Activated CD8-positive, alpha-beta memory T cell treated with anti-CD3 and anti-CD28 coated beads, Interleukin-2, amount 50 U/mL, for 1 hour (primary cell): ENCODE measurements around the gene NEBL.

Experiments
- DNase-seq: peaks from one replicate; pipeline ENCODE4 v3.0.0-alpha.2; 2020; ENCODE audit errors: extremely low read depth

NEBL gene

DNA sequence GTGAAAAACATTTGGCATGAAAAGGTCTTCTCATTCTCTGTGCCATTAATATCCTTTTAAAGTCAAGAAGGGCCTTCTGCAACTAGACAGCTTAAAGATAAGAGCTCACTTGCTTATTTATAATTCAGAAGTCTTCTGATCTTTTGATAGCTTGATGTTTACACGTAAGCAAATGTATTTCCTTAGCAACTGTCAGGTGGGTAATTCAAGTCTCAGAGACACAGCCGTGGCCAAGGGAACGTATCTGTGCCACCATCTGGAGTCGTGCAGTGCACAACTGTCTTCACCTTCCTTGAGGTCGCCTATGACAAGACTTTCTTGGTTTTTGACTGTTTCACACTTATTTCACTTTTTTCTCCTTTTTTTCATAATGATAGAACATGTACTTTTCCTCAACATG is 4.0 kb upstream of the NEBL start:
- DNase-seq, result no peak

DNA sequence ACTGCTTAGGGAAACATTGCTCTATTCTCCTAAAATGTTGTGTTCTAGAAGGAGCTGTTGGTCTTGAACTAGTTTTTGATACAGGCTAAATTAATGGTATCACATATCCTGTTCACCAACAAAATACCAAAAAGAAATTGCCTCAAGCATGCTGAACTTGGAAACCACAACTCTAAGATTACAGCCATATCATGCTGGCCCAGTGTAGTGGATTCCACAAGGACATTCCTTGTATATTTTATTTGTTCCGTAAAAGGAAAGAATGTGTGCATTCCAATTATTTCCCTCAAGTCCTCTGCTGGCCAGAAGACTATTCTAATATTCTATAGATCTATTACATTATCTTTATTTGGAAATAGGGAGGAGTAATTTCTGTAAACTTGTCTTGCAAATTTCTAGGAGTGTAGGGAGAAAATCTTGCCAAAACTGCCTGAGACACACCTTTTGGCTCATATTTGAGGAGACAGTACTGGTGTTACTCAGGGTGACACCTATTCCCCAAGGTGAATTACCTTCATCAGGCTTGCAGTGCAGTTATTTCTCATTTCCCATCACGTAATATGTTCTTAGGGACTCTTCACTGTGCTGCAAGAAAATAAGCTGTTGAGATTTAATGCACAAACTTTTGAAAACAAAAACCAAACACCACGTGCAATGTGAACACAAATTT is 1.9 kb upstream of the NEBL start:
- DNase-seq, result no peak

DNA sequence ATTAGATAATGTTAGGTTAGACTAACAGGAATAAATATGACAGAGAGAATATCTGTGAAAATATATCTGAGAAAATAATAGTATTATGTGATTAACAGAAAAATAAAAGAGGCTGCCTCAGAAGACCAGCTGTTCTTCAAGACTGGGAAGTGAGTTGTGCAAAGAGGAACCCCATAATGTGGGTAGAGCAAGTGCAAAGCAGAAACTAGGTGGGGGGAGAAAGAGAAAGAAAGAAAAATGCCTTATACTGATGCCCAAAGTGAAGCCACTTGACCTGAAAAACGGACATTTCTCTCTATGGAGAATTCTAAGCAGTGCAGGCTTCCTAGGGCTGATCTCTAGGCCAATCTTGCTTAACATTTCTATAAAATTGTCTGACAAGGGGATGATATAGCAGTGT is 3.8 kb downstream of the NEBL start:
- DNase-seq, result no peak

DNA sequence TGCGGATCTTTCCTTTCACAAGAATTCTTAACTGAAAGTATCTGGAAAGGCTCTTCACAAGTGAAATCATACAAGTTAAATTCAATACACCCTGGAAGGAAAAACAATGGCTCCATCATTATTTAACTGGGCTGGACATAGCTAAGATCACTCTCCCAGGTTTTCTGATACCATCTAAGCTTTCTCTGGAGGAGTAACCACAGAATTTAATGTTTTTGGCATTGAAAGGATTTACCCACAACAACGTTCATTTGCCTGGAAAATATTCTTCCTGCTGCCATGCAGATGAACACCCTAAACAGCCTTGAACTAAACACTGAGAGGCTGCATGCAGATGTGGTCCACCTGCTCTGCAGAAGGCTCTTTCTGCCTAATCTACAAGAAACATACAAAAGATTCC is 4.3 kb downstream of the NEBL start:
- DNase-seq, result no peak

DNA sequence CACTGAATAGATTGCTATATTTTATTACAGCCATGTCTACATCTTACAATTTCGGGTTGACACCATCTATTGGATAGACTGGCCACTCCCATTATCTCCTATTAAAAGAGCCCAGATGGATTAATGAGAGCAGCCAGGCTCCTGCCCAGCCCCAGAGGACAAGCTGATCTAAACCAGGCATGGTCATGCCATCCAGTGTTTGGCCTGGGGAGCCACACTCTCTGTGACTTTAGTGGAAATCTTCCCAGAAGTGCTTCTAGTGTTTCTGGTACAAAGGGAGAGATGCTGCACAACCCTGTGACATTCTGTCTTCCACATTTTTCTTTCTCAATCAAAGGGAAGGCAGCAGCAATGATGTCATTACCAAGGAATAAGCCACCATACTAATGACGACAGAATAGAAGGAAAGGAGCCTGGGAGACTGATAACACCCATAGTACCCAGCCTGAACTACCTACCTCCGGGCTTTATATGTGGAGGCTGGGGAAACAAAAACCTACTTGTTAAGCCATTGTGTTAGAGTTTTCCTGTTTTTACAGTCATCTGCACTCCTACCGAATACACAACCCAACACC is 5.0 kb downstream of the NEBL start:
- DNase-seq, result no peak

DNA sequence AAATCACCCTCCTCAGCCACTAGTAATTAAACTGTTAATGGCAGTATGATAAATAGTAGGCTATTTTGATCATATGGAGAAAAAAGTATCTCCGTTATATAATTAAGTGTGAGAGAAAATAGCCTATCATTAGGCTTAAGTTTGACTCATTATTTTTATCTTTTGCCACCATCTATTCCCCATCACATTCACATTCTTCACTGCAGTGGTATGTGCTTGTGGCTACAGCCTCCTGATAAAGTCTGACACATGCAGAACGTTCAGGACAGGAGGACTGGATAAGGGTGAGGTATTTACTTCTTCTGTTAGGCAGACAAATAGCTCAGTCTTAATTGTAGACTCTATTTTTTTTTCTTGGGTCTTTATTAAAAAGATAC is 5.8 kb downstream of the NEBL start:
- no peak for DNase-seq

DNA sequence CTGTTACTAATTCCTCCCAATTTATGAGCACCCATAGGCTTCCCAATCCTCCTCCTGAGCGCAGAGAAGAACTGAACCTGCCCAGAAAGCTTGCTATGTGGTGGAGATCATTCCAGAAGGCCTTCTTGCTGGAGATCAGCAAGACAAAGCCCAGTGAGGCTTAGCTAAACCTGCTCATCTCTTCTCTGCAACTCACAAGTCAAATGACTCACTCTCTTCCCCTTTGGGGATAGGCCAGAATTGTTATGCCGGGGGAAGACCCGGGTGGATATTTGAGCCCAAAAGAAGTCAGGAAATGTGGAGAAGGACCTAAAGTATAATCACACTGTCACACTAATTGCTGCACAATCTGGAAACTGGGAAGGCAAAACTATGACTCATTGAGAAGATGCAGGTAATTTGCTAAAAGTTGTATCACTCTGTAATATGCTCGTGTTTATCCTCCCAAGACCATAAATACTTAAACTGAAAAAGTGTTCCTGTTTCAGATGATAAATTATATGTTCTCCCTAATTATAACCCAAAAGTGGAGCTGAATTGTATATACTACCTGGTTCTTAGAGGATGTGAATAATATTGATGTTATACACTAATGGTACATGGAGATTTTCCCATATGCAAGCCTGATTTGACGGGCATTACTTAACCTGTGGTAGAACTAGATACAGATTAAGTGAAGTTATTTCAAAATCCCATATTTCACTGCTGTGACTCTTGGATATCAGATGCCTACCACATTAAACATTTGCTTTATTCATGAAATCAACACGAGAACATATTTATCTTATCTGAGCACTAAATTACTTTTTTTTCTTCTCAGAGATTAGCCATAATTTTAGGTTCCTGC is 6.4 kb downstream of the NEBL start:
- DNase-seq, result no peak

DNA sequence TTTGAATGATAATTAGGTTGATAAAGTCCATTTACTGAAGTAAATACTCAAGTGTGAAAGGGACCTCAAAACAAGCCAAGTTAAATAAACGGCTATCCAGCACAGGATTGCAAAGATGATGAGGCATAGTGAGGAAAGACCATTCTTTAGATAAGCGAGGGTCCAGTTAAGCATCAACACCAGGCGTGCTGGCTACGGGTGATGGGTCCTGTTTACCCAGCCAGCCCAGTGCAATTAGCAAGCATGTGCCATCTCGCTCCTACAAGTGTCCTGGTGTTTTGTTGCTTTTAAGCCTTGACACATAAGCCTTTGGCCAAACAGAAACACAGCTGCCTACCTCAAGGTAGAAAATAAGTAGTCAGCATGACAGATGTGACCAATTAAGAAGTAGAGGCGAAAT is 7.1 kb downstream of the NEBL start:
- DNase-seq, result no peak

DNA sequence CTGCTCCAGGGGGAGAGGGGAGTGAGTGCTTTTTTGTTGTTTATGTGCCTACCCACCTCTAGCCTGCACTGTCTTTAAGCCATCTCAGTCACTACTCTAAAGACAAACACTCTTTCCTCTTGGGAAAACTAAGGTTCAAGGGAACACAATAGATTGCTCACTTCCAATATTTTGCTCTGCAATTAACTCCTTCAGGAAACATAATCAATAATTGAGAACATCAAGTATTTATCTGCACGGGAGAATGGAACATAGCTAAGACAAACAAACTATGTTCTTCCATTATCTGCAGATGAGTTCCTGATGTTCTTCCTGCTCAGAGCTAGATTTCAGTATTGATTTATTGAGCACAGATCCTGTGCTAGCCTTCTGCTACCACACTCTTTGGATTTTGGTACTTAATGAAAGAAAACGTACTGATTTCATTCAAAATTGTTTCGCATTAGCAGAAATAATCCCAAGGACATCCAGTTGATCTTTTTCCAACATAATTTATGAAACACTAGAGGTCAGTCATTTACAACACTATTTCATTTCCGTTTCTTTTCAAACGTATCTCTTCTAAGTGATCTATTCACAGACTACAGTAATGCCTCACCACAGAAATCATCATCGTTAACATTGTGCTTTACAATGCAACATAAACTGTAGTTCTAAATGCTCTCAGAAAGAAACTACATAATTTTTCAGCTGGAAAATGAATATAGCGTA is 8.3 kb downstream of the NEBL start:
- DNase-seq, result no peak

DNA sequence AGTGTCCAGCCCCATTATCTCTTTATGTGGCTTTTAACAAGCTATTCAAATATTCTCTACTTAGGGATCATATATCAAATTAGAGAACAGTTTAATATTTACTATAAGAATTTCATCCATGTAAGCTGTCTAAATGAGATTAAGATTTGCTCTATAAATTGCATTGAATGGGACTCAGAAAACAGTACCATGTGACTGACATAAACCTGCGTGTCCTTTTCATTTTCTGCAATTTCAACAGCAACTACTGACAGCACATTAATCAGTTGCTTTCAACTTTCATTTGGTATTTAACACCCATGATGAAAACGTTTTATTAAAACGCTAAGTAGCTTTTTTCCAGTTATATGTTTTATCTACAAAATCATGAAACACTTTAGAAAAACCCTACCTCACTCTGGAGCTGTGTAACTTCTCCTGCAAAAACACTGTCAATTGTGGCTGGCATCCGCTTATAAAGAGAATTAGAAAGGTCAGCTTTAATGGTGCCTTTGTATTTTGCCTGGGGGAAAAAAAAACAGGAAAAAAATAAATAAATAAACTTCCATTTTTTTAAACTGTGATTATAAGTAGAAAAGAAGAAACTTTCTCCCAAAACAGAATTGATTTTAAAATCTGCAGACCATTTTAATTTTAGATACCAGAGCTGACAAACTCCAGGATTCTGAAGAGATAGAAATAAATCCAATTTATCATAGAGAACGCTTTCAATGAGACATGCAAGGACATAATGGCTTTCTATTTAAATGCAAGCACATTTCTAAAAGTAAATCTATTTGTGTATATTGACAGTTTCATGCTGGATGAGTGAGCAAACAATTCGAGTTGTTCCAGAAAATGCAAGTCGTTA is 9.2 kb downstream of the NEBL start:
- no peak for DNase-seq

DNA sequence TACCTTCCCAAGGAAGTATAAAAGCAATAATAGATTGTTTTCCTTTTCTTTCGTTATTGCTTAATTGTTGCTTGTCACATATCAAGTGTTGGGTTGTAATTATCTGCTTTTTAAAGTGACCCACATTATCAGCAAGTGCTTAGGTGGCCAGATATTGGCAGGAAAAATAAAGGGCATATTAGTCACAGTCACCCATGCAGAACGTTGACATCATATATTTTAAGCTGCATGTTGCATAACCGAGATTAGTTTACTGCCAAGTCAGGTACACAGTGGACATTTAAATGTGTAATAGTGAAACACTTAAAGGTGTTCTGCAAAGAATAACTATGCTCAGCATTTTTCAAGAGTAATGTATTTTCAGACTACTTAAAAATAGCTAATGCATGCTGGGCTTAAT is 11.4 kb downstream of the NEBL start:
- DNase-seq, result no peak

DNA sequence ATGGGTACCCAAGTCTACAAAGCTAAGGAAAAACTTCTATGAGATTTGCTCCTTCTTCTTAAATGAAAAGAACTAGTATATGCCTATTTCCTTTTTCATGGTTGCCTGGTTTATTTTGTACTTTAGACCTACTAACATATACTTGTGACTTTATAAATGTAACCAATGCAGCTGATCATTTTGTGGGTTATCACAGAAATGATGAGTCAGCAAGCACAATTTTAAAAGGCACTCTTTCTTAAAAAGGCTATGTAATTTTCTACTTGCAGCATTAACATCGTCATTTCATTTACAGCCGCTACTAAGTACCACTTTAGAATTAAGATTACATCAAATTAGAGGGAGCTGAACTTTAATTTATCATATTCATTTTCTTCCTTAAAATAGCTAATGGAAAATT is 13.6 kb downstream of the NEBL start:
- DNase-seq, result no peak

DNA sequence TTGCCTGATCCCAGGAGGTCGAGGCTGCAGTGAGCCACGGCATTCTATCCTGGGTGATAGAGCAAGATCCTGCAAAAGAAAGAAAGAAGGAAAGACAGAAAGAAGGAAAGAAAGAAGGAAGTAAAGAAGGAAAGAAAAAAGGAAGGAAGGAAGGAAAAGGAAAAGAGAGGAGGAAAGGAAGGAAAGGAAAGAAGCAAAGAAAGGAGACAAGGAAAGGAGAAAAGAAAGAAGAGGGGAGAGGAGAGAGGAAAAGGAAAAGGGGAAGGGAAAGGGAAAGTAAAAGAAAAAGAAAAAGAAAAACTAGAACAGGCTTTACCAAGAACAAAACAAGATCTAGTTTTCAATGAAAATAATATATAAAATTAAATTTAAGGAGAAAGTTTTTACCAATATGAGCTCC is 15.0 kb downstream of the NEBL start:
- DNase-seq, result no peak

DNA sequence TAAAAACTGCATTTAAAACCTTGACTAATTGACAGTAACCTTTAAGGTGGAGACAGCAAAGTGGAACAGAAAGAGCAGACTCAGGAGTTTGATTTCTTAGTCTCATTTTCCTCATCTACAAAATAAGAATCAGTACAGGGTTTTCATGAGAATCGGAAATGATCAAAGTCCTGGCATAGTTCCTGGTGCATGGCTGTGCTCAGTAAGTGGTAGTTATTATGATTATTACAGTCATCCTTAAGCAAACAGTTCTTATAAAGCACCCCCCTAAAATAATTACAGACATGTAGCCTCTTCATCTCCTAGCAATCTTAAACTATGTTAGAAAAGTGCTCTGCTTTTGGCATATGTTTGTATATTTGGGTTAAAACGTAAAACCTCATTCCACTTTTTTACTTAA is 18.0 kb downstream of the NEBL start:
- no peak for DNase-seq

DNA sequence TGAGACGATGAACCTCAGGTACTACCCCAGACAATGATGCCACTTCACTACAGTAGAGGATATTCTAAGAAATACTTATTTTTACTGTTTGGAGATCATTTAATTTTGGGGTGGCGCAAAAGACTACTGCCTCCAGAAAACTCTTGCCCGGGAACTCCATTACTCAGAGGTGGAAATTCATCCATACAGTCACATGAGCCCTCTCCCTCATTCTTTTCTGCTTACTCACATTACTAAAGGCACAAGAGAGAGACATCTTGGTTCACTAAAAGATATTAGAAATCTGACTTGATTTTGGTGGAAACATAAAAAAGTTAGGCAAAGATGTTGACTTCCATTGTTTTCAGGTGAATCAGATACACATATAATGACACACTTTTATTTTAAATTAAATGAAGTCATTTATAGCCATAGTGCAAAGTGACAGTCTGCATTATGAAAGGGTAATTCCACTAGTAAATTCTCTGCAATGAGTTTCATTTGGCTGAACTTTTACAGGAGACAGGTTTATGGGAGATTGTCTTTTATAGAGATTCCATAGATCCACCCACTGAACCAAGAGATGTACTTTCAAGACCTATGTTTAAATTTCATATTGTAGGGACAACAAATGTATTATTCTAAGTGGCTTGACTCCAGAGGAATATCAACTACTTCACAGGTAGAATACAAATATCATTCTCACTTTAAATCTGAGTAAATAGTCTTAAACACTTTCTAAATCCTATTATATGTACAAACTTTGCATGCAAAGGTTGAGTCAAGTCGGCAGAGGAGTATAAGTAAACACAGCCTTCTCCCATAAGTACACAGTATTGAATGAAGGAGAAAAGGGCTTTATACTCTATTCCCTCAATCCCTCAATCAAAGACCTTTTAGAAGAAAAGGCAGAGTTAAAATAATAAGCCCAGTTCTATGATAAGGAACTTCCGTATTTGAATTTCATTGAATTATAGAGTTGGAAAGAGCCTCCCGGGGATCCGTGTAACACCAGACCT is 18.8 kb downstream of the NEBL start:
- no peak for DNase-seq

DNA sequence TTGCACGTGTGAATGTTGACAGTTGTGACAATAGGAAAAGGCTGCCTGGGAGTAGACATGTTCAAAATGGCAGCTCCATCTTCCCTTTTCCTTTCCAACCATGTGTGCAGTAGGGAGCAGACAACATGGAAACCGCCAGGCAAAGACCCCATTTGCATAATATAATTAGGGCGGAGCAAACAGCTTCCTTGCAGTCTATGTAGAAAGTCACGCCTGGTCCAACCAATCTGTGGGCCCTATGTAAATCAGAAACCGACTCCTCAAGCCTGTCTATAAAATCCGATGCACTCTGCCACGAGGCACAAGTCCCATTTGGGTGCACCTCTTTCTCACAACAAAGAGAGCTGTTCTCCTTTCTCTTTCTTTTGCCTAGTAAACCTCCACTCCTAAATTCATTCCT is 19.6 kb downstream of the NEBL start:
- DNase-seq, result no peak

DNA sequence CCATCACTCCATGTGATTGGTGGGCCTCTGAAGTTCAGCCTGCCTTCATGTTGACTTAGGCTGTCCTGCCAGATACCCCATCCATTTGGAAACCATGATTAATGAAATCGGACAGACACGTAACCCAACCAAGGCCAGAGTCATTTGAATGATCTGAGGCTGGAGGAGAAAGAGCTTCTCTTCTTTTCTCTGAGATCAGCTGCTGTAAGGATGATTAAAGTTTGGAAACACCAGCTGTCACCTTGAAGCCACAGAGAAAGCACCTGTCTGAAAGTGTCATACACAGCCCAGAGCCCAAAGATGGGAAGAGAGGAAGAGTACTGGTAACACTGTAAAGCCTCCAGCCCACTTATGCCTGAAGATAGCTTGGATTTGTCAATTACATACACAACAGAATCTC is 22.9 kb downstream of the NEBL start:
- DNase-seq, result no peak

DNA sequence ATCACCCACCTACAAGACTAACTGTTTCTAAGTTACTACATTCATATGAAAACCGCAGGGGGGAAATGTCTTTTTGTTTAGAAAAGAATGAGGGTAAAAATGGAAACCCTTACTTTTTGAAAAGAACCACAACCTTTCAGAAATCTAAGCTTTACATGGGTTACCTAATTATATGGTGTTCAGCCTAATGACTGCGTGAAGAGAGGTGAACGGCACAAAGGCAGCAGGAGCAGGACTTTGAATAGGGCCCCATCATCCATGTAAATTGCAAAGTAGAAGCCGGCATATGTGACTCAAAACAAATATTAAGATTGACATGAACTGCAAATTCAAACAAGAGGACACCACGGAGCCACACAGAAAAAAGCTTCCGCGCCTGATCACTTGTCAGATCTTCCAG is 25.1 kb downstream of the NEBL start:
- DNase-seq, result no peak

DNA sequence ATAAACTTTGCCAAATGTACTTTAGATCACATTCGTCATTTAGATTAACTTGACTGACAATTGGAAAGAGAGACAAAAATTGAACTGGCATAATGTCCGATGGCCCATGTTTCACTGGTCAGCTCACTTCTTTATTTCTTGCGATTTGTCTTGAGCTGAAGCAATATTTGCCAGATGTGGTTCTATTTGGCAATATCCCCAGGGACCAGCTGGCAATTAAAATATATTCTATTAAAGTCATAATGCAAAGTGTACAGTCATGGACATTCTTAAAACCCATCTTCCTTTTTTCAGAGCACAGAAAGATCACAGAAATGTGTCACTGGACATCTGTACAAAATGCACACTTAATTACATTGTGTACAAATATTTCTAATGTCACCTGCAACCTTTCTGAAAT is 26.3 kb downstream of the NEBL start:
- no peak for DNase-seq

DNA sequence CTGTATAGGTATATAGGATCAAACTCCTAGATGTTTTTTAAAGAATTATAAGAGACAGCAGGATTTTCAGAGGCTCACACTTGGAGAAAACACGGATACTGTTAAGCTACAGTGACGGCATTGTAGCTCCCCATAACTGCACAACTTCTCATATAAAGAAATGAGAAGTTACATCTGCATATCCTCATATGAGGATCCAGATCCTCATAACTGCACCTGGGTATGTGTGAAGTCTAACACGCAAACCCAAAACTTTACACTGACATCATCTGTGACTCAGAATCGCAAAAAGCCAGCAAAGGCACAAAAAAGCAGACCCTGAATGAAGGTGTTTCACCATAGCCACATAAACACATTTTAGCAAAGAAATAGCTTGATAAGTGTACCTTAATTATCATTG is 34.1 kb downstream of the NEBL start:
- no peak for DNase-seq
